A673 (cell line): ENCODE data around the gene PHB1.

ENCODE experiments used
- EZH2 ChIP-seq: fragments of 200-600 bp; sonication (generic); IDR thresholded peaks from 2 replicates; pipeline ENCODE4 v1.6.1; 2017; ENCODE audit warnings: borderline replicate concordance, low read depth, mild to moderate bottlenecking, mixed read lengths, antibody characterized with exemption, low read length; ENCODE audit not compliant: poor library complexity, severe bottlenecking
- TF ChIP-seq, protein P1 (sequence below): fragments of 300-800, 200-600 bp; sonication (generic); conservative IDR thresholded peaks from 2 replicates; pipeline ENCODE4 v1.5.1; 2017; ENCODE audit warnings: low read depth, mild to moderate bottlenecking, antibody characterized with exemption, low read length, moderate library complexity, mixed read lengths

DNA sequence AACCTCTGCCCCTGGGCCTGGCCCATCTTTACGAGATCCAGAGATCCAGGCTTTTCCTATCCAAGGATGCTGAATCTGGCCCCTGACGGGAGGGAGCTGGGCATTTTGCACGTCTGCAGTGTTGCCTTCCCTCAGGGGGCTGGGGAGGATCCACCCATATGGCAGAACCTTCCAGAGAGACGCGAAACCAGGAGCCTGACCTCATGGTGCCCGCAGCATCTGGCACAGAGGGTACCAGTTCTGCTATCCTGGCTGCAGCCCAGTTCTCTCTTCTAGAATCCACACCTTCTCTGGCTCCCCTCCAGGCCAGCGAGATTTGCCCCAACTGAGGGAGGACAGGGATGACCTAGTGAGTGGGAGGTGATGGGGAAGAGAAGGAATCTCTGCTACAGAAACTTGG, 32.1 kb downstream of the PHB1 start:
- TF ChIP-seq, protein P1, sequence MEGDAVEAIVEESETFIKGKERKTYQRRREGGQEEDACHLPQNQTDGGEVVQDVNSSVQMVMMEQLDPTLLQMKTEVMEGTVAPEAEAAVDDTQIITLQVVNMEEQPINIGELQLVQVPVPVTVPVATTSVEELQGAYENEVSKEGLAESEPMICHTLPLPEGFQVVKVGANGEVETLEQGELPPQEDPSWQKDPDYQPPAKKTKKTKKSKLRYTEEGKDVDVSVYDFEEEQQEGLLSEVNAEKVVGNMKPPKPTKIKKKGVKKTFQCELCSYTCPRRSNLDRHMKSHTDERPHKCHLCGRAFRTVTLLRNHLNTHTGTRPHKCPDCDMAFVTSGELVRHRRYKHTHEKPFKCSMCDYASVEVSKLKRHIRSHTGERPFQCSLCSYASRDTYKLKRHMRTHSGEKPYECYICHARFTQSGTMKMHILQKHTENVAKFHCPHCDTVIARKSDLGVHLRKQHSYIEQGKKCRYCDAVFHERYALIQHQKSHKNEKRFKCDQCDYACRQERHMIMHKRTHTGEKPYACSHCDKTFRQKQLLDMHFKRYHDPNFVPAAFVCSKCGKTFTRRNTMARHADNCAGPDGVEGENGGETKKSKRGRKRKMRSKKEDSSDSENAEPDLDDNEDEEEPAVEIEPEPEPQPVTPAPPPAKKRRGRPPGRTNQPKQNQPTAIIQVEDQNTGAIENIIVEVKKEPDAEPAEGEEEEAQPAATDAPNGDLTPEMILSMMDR, result no peak
- TF ChIP-seq EZH2, result no peak
